ENCODE measurements around the gene HRH1.
A peak's percentile ranks its signal among the peaks of the same experiment; 100 is the strongest.
"Not testable (repeated sequence)": the region's sequence is repeated elsewhere in the genome, so short reads cannot be mapped to it uniquely, and the experiment has no call there.

HRH1 gene

GRCh38 chr3:11144996-11145395 lies 9.3 kb upstream of the HRH1 start:
- no peak for DNase-seq

GRCh38 chr3:11145888-11146287 lies 8.4 kb upstream of the HRH1 start:
- DNase-seq: no peak

GRCh38 chr3:11146773-11147660 lies 7.3 kb upstream of the HRH1 start:
- no peak for DNase-seq

GRCh38 chr3:11150256-11150655 lies 4.0 kb upstream of the HRH1 start:
- no peak for DNase-seq

- DNase-seq: no peak
Observed at GRCh38 chr3:11152301-11152700, 2.0 kb upstream of the HRH1 start.

DNA sequence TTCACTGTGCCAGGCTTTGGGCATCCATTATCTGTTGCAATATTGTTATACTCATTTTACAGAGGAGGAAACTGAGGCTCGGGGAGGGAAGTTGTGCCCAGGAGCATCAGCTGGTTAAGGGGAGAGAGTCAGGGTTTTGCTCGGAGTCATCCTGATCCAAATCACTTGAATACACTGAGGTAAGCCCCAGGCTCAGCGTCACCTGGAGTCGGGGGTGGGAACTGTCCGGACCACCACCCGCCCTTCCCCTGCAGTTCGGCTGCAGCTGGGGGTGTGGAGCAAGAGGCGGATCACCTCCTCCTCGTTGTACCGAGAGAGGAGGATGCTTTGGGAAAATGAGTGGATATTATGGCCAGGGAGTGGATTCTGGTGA lies 646 bp downstream of the HRH1 start:
- no peak for DNase-seq

DNA sequence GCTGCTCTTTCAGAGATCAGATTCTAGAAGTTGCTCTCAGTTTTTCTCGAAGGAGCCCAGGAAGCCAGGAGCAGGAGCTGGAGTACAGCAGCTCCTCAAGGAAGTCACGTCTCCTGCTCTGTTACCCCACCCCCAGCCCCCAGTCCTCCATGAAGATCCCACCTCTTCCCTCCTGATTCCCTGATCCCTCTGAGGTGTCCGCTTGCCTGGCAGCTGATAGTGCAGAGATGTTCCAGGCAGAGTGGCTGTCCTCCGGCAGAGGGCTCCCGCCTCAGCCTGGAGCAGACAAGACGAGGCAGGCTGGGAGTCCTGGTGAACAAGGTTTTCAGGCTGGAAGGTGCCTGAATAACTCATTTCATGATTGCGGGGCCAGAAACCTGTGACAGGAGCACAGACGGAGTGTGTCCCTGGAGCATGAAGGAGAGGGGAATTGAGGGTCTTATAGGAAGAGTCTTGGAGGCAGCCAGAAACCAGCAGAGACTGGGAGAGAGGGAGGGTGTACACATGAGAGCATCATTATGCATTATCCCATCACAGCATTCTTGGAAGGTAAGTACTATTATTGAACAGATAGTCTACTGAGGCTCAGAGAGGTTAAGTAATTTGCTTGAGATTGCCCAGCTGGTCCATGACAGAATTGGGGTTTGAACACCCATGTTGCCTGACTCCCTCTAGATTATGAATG lies 1.2 kb downstream of the HRH1 start:
- no peak for DNase-seq

DNA sequence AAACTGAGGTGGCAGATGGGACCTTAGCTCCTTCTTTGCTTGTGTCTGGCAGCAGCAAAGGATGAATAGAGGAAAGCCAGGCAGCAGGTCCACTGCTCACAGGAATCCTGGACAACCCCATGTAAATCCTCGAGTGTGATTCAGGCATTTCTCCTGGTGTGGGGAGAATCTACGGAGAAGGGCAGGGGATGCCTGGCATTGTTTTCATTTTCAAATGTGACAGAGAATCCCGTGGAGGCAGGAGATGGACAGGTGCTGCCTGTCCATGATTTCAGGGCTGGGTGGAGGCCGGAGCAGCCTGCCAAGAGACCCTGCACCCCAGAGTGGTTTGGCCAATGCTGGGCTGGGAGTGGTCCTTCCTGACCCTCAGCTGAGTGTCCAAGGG lies 1.7 kb downstream of the HRH1 start:
- DNase-seq: no peak

DNA sequence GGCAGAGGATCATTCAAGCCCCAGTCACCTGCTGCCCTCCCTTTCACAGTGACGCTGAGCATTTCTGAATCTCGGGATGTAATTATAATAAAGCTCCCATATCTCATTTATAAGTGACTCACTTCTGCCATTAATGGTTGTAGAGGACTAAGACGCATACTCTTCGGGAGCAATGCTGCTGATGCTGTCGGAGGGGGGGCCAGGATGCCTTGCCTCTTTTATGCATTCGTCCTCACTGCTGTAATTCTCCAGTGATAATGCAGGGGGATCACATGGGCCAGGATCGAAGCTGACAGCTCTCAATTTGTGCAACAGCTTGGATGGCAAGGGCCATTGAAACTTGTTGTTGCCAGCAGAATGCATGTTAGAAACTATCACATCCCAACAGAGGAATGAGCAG lies 3.1 kb downstream of the HRH1 start:
- DNase-seq: no peak

DNA sequence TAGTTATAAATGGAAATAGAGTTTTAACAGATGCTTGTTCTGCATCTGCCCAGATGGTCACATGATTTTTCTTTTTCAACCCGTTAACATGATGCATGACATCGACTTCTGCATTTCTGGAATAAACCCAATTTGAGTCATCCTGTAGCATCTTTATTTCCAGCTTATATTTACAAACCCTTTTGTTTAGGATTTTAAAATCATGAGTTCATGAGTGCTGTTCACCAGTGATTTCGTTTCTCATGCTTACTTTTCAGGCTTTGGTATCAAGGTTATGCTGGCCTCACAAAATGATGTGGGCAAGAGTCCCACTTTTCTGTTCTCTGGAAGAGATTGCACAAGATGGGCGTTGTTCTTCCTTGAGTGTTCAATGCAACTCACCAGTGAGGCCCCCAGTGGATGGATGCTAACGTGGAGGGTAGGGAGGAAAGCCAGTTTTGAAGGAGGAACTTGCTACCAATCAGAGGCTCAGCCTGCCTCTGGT lies 5.2 kb downstream of the HRH1 start:
- DNase-seq: peak; percentile 27

GRCh38 chr3:11161666-11162065 lies 7.4 kb downstream of the HRH1 start:
- no peak for DNase-seq

- no peak for DNase-seq
Observed at GRCh38 chr3:11162401-11163345, 8.4 kb downstream of the HRH1 start.

DNA sequence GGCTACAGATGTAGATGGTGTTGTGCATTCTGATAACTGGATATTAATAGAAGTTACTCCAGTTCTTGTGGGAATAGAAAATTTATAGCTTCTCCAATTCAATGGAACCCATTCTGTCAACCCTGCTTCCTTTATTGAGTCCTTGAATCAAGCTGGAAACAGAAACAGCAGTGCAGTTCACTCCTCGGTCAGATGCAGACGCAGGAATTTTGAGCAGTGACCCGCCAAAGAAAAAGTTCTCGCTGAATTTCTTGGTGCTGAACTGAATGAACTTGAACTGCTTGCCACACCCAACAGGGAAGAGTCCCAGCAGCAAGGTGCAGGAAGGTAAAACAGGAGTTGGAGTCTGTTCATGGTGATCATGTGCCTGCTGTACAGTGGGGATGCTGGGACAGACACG lies 10.3 kb downstream of the HRH1 start:
- DNase-seq: no peak

DNA sequence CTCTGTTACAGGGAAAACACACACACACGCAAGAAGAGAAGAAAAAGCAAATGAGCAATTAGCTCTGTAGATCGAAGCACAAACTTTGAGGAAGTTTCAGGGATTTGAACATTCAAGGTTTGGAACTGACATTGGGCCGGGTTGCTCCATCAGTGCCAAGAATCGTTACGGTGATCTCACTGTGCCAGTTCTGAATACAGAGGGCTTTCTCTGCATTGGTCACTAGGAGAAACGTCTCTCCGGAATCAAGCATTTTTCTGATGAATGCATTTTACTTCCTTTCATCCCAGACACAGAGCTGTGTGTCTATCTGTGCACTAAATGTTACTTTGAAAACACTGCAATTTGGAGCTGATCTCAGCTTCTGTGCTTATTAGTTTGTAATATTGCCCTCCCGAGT lies 11.2 kb downstream of the HRH1 start:
- DNase-seq: no peak

DNA sequence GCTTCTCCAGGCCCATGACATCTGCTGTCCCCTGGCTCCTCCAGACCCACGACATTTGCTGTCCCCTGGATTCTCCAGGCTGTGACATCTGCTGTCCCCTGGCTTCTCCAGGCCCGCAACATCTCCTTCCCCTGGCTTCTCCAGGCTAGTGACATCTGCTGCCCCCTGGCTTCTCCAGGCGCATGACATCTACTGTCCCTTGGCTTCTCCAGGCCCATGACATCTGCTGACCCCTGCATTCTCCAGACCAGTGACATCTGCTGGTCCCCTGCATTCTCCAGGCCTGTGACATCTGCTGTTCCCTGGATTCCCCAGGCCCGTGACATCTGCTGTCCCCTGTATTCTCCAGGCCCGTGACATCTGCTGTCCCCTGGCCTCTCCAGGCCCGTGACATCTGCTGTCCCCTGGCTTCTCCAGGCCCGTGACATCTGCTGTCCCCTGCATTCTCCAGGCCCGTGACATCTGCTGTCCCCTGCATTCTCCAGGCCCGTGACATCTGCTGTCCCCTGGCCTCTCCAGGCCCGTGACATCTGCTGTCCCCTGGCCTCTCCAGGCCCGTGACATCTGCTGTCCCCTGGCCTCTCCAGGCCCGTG lies 12.6 kb downstream of the HRH1 start:
- DNase-seq: not testable (repeated sequence)

GRCh38 chr3:11167590-11167989 lies 13.3 kb downstream of the HRH1 start:
- DNase-seq: no peak

GRCh38 chr3:11168406-11168805 lies 14.1 kb downstream of the HRH1 start:
- DNase-seq: no peak

GRCh38 chr3:11168881-11169805 lies 14.8 kb downstream of the HRH1 start:
- no peak for DNase-seq

- no peak for DNase-seq
Observed at GRCh38 chr3:11170052-11170770, 15.9 kb downstream of the HRH1 start.

DNA sequence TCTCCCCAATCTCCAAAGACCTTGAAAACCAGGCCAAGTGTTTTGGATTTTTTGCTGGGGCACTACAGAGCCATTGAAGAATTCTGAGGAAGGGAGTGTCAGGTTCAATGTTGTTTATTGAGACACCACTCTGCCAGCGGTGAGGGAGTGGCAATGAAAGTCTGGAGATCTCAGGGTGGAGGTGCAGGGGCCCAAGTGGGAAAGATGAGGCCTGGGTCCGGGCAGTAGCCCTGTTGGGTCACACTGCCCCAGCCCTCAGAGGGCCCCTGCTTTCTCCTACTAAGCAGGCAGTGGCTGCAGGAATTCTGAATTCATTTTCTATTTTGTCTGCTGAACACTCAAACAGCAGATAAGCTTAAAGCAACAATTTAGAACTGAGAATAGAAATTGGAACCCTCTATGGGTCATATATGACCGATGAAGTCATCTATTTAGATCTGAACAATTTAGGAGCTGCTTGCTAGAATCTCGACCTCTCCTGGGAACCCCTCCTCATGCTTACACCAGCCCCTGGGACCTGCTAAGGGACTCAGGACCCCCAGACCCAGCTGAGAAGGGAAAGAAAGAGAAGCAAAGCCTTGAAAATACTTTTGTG lies 17.9 kb downstream of the HRH1 start:
- no peak for DNase-seq
